ENCODE measurements around the gene VWA3A. TPM values are rescaled to one million over a fixed set of nuclear protein-coding genes. Genes with fewer than 3 reads are reported as not detected.
"Not testable (repeated sequence)": the region's sequence is repeated elsewhere in the genome, so short reads cannot be mapped to it uniquely, and the experiment has no call there.

Gene VWA3A
- total RNA-seq, 2 experiments from 2014 or later = 0.27 to 0.47 TPM

DNA sequence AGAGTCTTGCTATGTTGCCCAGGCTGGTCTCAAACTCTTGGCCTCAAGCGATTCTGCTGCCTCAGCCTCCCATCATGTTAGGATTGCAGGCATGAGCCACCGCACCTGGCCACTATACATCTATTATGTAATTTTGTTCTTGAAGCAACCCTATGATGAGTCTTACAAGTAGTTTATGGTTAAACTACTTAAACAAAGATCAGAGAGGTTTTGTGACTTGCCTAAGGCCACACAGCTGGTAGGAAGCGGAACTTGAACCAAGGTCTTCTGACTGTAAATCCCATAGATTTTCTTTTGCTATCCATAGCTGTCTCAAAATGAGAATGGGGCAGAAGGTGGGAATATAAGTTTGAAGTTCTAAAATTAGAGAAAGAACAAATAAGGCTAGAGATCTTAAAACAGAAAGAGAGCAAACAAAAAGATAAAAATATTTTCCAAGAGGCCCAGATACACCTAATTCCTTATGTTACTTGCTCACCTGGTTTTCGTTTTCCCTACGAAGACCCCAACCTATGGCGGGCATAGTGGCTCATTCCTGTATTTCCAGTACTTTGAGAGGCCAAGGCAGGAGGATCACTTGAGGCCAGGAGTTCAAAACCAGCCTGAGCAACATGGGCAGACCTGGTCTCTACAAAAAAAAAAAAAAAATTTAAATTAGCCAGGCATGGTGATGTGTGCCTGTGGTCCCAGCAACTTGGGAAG is 32.4 kb downstream of the VWA3A start:
- no peaks in the 10 kb centered on the region for H3K9me3 ChIP-seq (ENCODE audit: control insufficient read depth in 1 of 2, insufficient read depth in 1 of 2, low read length in 2 of 2)
- H3K4me1 ChIP-seq (ENCODE audit: insufficient read depth, low read length) = no peaks in the 10 kb centered on the region
- no peaks in the 10 kb centered on the region for H3K36me3 Mint-ChIP-seq (ENCODE audit: low read depth)
- H3K4me3 Mint-ChIP-seq = no peak overlapping the region
- no peak overlapping the region for H3K4me3 ChIP-seq (ENCODE audit: low read length)
- ATAC-seq (ENCODE audit: poor library complexity) = no peak
- intact Hi-C loops (cut with DNase I, micrococcal nuclease) = no loop called here
- TF ChIP-seq, protein P1, sequence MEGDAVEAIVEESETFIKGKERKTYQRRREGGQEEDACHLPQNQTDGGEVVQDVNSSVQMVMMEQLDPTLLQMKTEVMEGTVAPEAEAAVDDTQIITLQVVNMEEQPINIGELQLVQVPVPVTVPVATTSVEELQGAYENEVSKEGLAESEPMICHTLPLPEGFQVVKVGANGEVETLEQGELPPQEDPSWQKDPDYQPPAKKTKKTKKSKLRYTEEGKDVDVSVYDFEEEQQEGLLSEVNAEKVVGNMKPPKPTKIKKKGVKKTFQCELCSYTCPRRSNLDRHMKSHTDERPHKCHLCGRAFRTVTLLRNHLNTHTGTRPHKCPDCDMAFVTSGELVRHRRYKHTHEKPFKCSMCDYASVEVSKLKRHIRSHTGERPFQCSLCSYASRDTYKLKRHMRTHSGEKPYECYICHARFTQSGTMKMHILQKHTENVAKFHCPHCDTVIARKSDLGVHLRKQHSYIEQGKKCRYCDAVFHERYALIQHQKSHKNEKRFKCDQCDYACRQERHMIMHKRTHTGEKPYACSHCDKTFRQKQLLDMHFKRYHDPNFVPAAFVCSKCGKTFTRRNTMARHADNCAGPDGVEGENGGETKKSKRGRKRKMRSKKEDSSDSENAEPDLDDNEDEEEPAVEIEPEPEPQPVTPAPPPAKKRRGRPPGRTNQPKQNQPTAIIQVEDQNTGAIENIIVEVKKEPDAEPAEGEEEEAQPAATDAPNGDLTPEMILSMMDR (IDR thresholded peaks at IDR 0.05) = no peak
- H3K9me3 Mint-ChIP-seq = no peaks in the 10 kb centered on the region
- no peak for DNase-seq
- no peak overlapping the region for H3K27ac ChIP-seq (ENCODE audit: low read depth in 1 of 2, low read length in 2 of 2)
- ChIA-PET POLR2A (no interaction called here), CTCF (interaction anchor here (0.7 kb wide), 1 partner anchor 401 kb away, joined by 5 read pairs; no protein-coding TSS in a partner anchor)
- no peaks in the 10 kb centered on the region for H3K36me3 ChIP-seq (ENCODE audit: insufficient read depth, low read length)
- no peaks in the 10 kb centered on the region for H3K27me3 Mint-ChIP-seq
- no peaks in the 10 kb centered on the region for H3K4me1 Mint-ChIP-seq (ENCODE audit: low read depth)
- H3K27ac Mint-ChIP-seq = no peak overlapping the region
- no peaks in the 10 kb centered on the region for H3K27me3 ChIP-seq (ENCODE audit: control insufficient read depth in 1 of 2, insufficient read depth in 2 of 2, low read length in 2 of 2)

DNA sequence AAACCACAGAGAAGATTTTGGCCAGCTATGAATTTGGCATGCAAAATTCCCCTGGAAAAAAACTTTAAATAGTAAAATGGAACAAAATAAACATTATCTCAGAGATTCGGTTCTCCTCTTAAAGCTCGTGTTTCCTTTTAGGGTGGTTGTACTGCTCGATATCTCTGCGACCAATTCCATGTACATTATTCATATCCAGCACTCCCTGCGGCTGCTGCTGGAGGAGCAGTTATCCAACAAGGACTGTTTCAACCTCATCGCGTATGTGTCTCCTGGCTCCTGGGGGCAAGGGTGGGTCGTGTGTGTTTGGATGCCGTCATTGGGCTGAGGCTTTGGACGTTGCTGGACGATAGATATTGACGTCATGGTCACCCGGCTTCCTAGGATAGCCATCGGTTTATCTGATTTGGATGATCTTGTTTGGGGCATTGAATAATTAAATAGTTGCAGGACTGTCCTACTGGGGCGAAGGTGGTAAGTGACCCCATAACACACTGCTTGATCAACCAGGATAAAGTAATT is 33.8 kb downstream of the VWA3A start:
- DNase-seq = no peak
- CTCF ChIA-PET = no interaction called here
- Mint-ChIP-seq H3K4me3 (no peak overlapping the region), H3K4me1 (ENCODE audit: low read depth) (no peaks in the 10 kb centered on the region), H3K27me3 (no peaks in the 10 kb centered on the region), H3K27ac (no peak overlapping the region), H3K9me3 (no peaks in the 10 kb centered on the region), H3K36me3 (ENCODE audit: low read depth) (no peaks in the 10 kb centered on the region)
- intact Hi-C loops (cut with DNase I, micrococcal nuclease) = no loop called here
- TF ChIP-seq, protein P1 (IDR thresholded peaks at IDR 0.05) = no peak
- Histone ChIP-seq H3K4me1 (ENCODE audit: insufficient read depth, low read length) (no peaks in the 10 kb centered on the region), H3K27me3 (ENCODE audit: control insufficient read depth in 1 of 2, insufficient read depth in 2 of 2, low read length in 2 of 2) (no peaks in the 10 kb centered on the region), H3K9me3 (ENCODE audit: control insufficient read depth in 1 of 2, insufficient read depth in 1 of 2, low read length in 2 of 2) (no peaks in the 10 kb centered on the region), H3K27ac (ENCODE audit: low read depth in 1 of 2, low read length in 2 of 2) (no peak overlapping the region), H3K36me3 (ENCODE audit: insufficient read depth, low read length) (no peaks in the 10 kb centered on the region), H3K4me3 (ENCODE audit: low read length) (no peak overlapping the region)
- POLR2A ChIA-PET = no interaction called here
- ATAC-seq (ENCODE audit: poor library complexity) = no peak

DNA sequence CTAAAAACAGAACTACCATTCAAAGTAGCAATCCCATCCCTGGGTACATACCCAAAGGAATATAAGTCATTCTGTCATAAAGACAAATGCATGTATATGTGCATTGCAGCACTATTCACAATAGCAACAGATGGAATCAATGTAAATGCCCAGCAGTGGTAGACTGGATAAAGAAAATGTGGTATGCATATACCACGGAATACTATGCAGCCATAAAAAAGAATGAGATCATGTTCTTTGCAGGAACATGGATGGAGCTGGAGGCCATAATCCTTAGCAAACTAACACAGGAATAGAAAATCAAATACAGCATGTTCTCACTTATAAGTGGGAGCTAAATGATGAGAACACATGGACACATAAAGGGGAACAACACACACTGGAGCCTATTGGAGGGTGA is 36.2 kb downstream of the VWA3A start:
- H3K4me3 Mint-ChIP-seq; intact Hi-C loops (cut with DNase I, micrococcal nuclease): not testable (repeated sequence)

DNA sequence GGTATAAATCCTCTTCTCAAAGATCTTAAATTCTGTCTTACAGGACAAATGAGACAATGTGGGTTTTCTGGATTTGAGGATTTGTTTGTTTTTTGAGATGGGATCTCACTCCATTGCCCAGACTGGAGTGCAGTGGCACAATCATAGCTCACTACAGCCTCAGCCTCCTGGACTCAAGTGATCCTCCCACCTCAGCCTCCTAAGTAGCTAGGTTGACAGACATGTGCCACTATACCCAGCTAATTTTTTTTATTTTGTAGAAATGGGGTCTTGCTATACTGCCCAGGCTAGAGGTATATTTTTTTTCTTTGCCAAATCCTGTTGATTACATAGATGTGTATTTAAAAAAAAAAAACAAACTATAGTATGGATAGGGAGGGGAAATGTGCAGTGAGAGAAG is 38.2 kb downstream of the VWA3A start:
- H3K27me3 ChIP-seq (ENCODE audit: control insufficient read depth in 1 of 2, insufficient read depth in 2 of 2, low read length in 2 of 2) = no peaks in the 10 kb centered on the region
- H3K4me1 ChIP-seq (ENCODE audit: insufficient read depth, low read length) = no peaks in the 10 kb centered on the region
- intact Hi-C loops (cut with DNase I, micrococcal nuclease) = no loop called here
- no peak overlapping the region for H3K27ac Mint-ChIP-seq
- TF ChIP-seq, protein P1 (IDR thresholded peaks at IDR 0.05) = no peak
- no peaks in the 10 kb centered on the region for H3K27me3 Mint-ChIP-seq
- ChIA-PET CTCF (no interaction called here), POLR2A (no interaction called here)
- no peaks in the 10 kb centered on the region for H3K9me3 ChIP-seq (ENCODE audit: control insufficient read depth in 1 of 2, insufficient read depth in 1 of 2, low read length in 2 of 2)
- H3K9me3 Mint-ChIP-seq = no peaks in the 10 kb centered on the region
- DNase-seq = no peak
- no peaks in the 10 kb centered on the region for H3K36me3 ChIP-seq (ENCODE audit: insufficient read depth, low read length)
- no peak overlapping the region for H3K27ac ChIP-seq (ENCODE audit: low read depth in 1 of 2, low read length in 2 of 2)
- no peaks in the 10 kb centered on the region for H3K36me3 Mint-ChIP-seq (ENCODE audit: low read depth)
- no peak overlapping the region for H3K4me3 ChIP-seq (ENCODE audit: low read length)
- no peak overlapping the region for H3K4me3 Mint-ChIP-seq
- ATAC-seq (ENCODE audit: poor library complexity) = no peak
- no peaks in the 10 kb centered on the region for H3K4me1 Mint-ChIP-seq (ENCODE audit: low read depth)

More for the DNA sequence above, 36.2 kb downstream of the VWA3A start:
- H3K4me3 ChIP-seq (ENCODE audit: low read length); POLR2A ChIA-PET; H3K4me1 ChIP-seq (ENCODE audit: insufficient read depth, low read length); DNase-seq; ATAC-seq (ENCODE audit: poor library complexity); H3K36me3 Mint-ChIP-seq (ENCODE audit: low read depth); H3K27ac ChIP-seq (ENCODE audit: low read depth in 1 of 2, low read length in 2 of 2); H3K4me1 Mint-ChIP-seq (ENCODE audit: low read depth); CTCF ChIA-PET; H3K27me3 Mint-ChIP-seq; H3K36me3 ChIP-seq (ENCODE audit: insufficient read depth, low read length); H3K27me3 ChIP-seq (ENCODE audit: control insufficient read depth in 1 of 2, insufficient read depth in 2 of 2, low read length in 2 of 2); H3K27ac Mint-ChIP-seq; H3K9me3 Mint-ChIP-seq; H3K9me3 ChIP-seq (ENCODE audit: control insufficient read depth in 1 of 2, insufficient read depth in 1 of 2, low read length in 2 of 2): not testable (repeated sequence)

All from CD4-positive, alpha-beta T cell (primary cell).